Retinal pigment epithelial cell (primary cell): ENCODE measurements around the gene KLHL30.
A peak's percentile ranks its signal among the peaks of the same experiment; 100 is the strongest.

Experiments used
- DNase-seq: peaks from one replicate; pipeline ENCODE4 v3.0.0-alpha.2; 2010; ENCODE audit warnings: low read depth
- H3K4me3 ChIP-seq: 2 replicates; pipeline ENCODE4 v1.5.1; 2011; ENCODE audit warnings: mild to moderate bottlenecking, low read length, control low read depth, moderate library complexity
- TF ChIP-seq, protein P1 (sequence below): conservative IDR thresholded peaks from 2 replicates; pipeline ENCODE4 v1.5.1; 2011; ENCODE audit warnings: low read depth, low read length, control low read depth, inconsistent platforms

Gene KLHL30

DNA sequence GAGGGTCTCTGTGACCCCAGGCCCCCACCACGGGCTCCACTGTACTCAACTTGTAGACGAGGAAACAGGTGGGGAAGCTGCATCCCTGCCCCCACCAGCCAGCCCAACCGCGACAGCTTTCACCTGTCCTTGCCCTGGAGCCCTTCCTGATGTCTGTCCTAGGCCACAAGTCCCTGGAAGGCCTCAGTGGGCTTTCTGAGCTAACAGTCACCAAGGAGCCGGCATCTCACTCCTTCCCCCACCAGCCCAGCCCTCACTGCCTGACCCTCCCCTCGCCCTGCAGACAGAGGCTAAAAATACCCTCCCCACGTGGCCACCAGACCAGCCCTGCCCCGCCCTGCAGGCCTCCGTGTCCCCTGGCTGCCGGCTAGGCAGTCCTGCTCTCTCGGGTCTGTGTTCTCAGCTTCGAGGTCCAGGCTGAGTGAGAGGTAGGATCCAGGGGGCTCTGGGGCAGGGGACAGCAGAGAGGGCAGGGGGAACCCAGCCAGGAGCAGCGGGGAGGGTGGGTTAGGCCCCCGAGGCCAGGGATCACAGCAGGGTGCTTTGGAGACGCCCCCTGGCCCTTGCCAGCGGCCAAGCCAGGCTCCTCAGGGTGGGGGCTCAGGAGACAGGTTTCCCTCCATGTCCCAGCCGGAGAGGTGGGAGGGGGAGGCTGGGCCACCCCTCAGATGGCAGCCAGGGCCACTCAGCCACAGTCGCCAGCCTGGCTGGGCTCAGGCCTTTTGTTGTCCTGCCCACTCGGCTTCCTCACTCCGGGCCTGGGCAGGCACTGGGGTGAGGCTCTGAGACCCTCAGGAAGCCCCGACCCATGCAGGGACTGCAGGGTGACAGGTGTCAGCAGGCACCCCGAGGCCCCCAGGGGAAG lies at the start of gene KLHL30:
Gene KLHL30 (plus strand): TSS at position 338 of the 865 bp plus-strand sequence. CDS start 2,087 bp downstream, outside the sequence.
- peak within 1 kb of the TSS; percentile 24 for H3K4me3 ChIP-seq
- DNase-seq: peak; percentile 30
- TF ChIP-seq, protein P1, sequence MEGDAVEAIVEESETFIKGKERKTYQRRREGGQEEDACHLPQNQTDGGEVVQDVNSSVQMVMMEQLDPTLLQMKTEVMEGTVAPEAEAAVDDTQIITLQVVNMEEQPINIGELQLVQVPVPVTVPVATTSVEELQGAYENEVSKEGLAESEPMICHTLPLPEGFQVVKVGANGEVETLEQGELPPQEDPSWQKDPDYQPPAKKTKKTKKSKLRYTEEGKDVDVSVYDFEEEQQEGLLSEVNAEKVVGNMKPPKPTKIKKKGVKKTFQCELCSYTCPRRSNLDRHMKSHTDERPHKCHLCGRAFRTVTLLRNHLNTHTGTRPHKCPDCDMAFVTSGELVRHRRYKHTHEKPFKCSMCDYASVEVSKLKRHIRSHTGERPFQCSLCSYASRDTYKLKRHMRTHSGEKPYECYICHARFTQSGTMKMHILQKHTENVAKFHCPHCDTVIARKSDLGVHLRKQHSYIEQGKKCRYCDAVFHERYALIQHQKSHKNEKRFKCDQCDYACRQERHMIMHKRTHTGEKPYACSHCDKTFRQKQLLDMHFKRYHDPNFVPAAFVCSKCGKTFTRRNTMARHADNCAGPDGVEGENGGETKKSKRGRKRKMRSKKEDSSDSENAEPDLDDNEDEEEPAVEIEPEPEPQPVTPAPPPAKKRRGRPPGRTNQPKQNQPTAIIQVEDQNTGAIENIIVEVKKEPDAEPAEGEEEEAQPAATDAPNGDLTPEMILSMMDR: no peak

DNA sequence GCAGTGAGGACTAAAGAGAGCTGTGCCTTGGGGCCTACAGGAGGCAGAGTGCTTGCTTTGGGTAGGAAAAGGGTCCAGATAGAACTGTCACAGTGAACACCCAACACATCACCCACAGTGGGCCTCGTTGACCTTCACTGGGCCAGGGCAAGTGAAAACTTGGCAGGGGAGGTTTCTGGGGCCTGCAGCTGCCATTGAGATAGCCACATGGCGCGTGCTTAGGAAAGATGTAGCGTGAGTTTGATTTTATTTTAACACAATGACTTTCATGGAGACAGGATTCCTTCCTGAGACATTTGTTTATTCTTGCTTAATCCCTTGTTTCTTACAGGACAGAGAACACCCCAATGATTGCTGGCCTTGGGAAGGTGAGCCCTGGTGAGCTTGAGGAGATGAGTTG lies 47.6 kb upstream of the KLHL30 start:
- TF ChIP-seq, protein P1: no peak

GRCh38 chr2:238091436-238092060 lies 46.9 kb upstream of the KLHL30 start:
- no peak overlapping the region for H3K4me3 ChIP-seq
- TF ChIP-seq, protein P1: no peak
- no peak for DNase-seq

More for the DNA sequence above, 47.6 kb upstream of the KLHL30 start:
- no peak for DNase-seq
- H3K4me3 ChIP-seq: no peak overlapping the region

DNA sequence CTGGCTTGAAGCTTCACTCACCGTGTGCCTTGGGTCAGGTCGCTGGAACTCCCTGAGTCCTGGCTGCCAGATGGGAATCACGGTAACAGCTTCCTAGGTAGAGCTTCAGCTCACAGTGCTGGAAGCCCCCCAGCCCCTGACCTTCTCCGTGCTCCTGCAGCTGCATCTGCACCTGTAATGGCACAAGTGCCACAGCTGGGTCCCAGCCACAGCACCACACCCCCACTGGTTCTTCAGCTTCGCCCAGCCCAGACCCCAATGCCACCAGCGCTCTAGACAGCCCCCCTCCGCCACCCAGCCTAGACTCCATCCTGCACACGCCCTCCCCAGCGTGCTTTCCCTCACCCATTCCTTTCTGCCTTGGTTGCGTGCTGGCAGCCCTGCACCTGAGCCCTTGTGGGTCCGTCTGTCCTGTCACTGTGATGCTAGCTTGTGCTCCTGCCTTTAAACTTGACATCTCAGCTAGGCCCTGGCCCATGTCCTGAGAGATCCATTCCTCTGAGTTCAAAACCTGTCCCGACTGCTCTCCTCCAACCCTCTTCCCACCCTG lies 45.9 kb upstream of the KLHL30 start:
- TF ChIP-seq, protein P1: no peak
- DNase-seq: no peak
- H3K4me3 ChIP-seq: no peak overlapping the region

DNA sequence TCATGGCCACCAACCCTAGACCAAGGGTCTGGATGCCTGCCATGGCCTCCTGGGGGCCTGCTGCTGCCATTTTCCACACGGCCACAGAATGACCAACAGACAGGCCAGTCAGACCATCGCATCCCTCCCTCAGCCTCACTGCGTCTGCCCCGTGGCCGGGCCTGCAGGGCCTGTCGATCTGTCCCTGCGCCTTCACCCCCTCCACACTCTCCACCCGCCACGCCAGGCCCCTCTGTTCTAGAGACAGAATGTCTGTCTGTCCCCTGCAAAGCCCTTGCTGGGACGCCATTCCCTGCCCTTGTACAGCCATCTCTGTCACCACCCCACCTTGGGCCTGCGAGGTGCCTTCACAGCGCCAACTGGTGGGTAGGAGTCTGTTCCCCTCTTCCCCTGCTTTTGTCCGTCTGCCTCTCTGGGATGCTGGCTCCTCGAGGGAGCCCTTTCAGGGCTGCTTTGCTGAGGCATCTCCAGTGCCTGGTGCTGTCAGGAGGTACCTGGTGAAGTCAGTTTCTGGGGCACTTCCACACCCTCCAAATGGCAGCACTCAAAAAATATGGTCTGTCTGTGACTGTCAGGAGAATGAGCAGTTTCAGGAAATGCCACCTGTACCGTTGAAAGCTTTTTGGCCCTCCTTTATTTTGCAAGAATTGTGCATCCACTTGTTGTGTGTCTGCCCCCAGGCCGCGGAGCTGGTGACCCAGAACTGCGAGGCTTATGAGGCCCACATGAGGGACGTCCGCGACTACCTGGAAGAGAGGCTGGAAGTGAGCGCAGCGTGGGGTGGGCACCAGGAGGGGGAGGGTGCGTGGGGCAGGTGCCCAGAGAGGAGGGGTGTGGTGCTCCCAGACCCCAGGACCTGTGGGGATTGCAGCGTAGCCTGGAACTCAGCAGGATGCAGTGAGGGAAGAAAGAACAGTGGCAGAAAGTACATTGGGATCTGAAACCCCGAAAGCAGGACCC lies 45.0 kb upstream of the KLHL30 start:
- no peak overlapping the region for H3K4me3 ChIP-seq
- DNase-seq: no peak
- TF ChIP-seq, protein P1: no peak

GRCh38 chr2:238094438-238095022 lies 43.9 kb upstream of the KLHL30 start:
- no peak overlapping the region for H3K4me3 ChIP-seq
- no peak for DNase-seq
- TF ChIP-seq, protein P1: no peak
